ENCODE measurements around the gene CBX5.

DNA sequence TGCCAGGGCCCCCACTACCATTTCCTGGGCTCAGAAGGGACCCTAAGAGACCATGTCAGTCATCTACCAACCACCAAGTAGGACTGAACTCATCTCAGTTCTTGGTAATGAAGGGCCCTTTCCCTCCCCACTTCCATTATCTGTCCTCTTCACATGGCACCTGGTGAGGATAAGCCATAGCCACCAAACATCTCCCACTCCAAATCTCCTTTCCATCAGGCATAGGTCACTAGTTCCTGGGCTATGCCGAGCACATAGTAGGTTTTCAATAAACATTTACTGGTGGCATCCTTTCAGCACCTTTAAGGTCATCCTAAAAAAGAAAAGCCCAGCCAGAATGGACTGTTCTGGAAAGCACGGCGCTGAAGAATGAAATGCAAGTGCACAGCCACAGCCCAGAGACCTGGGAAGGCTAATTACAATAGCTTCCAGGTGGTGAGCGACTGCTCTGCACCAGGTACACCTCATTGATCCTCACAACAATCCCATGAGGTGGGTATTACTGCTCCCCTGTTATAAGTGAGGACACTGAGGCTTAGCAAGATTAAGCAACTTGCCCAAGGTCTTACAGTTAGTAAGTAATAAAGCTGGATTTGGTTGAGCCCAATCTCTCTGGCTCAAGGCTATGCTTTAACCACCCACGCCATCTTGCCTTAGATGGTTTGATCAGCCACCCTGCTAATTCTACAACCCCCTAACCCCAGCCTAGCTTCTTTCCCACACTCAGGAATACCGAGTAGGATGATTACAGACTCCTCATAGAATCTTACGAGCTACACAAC lies 95.7 kb downstream of the CBX5 start:
- TF ChIP-seq, protein P1, sequence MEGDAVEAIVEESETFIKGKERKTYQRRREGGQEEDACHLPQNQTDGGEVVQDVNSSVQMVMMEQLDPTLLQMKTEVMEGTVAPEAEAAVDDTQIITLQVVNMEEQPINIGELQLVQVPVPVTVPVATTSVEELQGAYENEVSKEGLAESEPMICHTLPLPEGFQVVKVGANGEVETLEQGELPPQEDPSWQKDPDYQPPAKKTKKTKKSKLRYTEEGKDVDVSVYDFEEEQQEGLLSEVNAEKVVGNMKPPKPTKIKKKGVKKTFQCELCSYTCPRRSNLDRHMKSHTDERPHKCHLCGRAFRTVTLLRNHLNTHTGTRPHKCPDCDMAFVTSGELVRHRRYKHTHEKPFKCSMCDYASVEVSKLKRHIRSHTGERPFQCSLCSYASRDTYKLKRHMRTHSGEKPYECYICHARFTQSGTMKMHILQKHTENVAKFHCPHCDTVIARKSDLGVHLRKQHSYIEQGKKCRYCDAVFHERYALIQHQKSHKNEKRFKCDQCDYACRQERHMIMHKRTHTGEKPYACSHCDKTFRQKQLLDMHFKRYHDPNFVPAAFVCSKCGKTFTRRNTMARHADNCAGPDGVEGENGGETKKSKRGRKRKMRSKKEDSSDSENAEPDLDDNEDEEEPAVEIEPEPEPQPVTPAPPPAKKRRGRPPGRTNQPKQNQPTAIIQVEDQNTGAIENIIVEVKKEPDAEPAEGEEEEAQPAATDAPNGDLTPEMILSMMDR (conservative IDR thresholded peaks at IDR 0.05; ENCODE audit: low read length), result no peak
- TF ChIP-seq EZH2phosphoT487 (IDR thresholded peaks at IDR 0.05; ENCODE audit: borderline replicate concordance, low read depth, low read length), result no peak
